Nephron (organoid): ENCODE measurements around the gene E2F8.

Experiments
- H3K27ac Mint-ChIP-seq, 3 experiments: 2 replicates each; pipeline ENCODE4 v1.8.0; 2020; ENCODE audit warnings: mixed read lengths in 3 of 3, mild to moderate bottlenecking in 2 of 3, moderate library complexity in 1 of 3
- H3K27me3 Mint-ChIP-seq: 2 replicates; pipeline ENCODE4 v1.8.0; 2021; ENCODE audit warnings: low read depth, mild to moderate bottlenecking, moderate library complexity, mixed read lengths
- H3K36me3 Mint-ChIP-seq: 2 replicates; pipeline ENCODE4 v1.8.0; 2020; ENCODE audit warnings: low read depth, mixed read lengths
- H3K4me1 Mint-ChIP-seq: 2 replicates; pipeline ENCODE4 v1.8.0; 2020; ENCODE audit warnings: mixed read lengths
- H3K4me3 Mint-ChIP-seq, 3 experiments: 2 replicates each; pipeline ENCODE4 v1.8.0; 2020; ENCODE audit warnings: mild to moderate bottlenecking in 3 of 3, mixed read lengths in 3 of 3, moderate library complexity in 2 of 3
- H3K9me3 Mint-ChIP-seq: 2 replicates; pipeline ENCODE4 v1.8.0; 2020; ENCODE audit warnings: mixed read lengths
- CTCF ChIP-seq, 3 experiments: fragments of 200-600 bp; sonication (generic); IDR thresholded peaks; one replicate each; pipeline ENCODE4 v1.5.0; 2021; ENCODE audit warnings: antibody characterized with exemption in 3 of 3; ENCODE audit not compliant: unreplicated experiment in 3 of 3

E2F8 gene

GRCh38 chr11:19185516-19186052, 55.2 kb downstream of the E2F8 start:
- Mint-ChIP-seq H3K9me3 (no peaks in the 10 kb centered on the region), H3K27me3 (peaks cover 12% of the 10 kb centered on the region), H3K4me3 (no peak overlapping the region), H3K4me1 (peaks cover 53% of the 10 kb centered on the region), H3K27ac (no peak overlapping the region), H3K36me3 (no peaks in the 10 kb centered on the region)
- no peak for TF ChIP-seq CTCF (IDR thresholded peaks at IDR 0.05; ENCODE audit: unreplicated experiment in 3 of 3)

- Mint-ChIP-seq H3K36me3 (no peaks in the 10 kb centered on the region), H3K27me3 (peaks cover 12% of the 10 kb centered on the region), H3K9me3 (no peaks in the 10 kb centered on the region), H3K27ac (no peak overlapping the region), H3K4me3 (no peak overlapping the region), H3K4me1 (peaks cover 53% of the 10 kb centered on the region)
- no peak for TF ChIP-seq CTCF (IDR thresholded peaks at IDR 0.05; ENCODE audit: unreplicated experiment in 3 of 3)
Measured at GRCh38 chr11:19185036-19185435, 55.7 kb downstream of the E2F8 start.

GRCh38 chr11:19183646-19184045, 57.1 kb downstream of the E2F8 start:
- TF ChIP-seq CTCF (IDR thresholded peaks at IDR 0.05; ENCODE audit: unreplicated experiment in 3 of 3) = no peak
- H3K9me3 Mint-ChIP-seq = no peaks in the 10 kb centered on the region
- H3K4me3 Mint-ChIP-seq = no peak overlapping the region
- peaks cover 53% of the 10 kb centered on the region for H3K4me1 Mint-ChIP-seq
- H3K27ac Mint-ChIP-seq = peak overlapping the region in 2 of 3 experiments; percentile 5 to 35
- H3K27me3 Mint-ChIP-seq = peaks cover 12% of the 10 kb centered on the region
- no peaks in the 10 kb centered on the region for H3K36me3 Mint-ChIP-seq

- H3K9me3 Mint-ChIP-seq = no peaks in the 10 kb centered on the region
- peak overlapping the region; percentile 7 to 27 (median 13) for H3K27ac Mint-ChIP-seq
- H3K27me3 Mint-ChIP-seq = peaks cover 5% of the 10 kb centered on the region
- H3K36me3 Mint-ChIP-seq = no peaks in the 10 kb centered on the region
- TF ChIP-seq CTCF (IDR thresholded peaks at IDR 0.05; ENCODE audit: unreplicated experiment in 3 of 3) = no peak
- no peak overlapping the region for H3K4me3 Mint-ChIP-seq
- H3K4me1 Mint-ChIP-seq = peaks cover 36% of the 10 kb centered on the region
Measured at GRCh38 chr11:19181531-19182261, 59.0 kb downstream of the E2F8 start.

- no peak for TF ChIP-seq CTCF (IDR thresholded peaks at IDR 0.05; ENCODE audit: unreplicated experiment in 3 of 3)
- H3K9me3 Mint-ChIP-seq = no peaks in the 10 kb centered on the region
- H3K4me3 Mint-ChIP-seq = no peak overlapping the region
- peaks cover 5% of the 10 kb centered on the region for H3K4me1 Mint-ChIP-seq
- no peak overlapping the region for H3K27ac Mint-ChIP-seq
- H3K27me3 Mint-ChIP-seq = no peaks in the 10 kb centered on the region
- peaks cover 24% of the 10 kb centered on the region for H3K36me3 Mint-ChIP-seq
Measured at GRCh38 chr11:19176629-19177186, 64.0 kb downstream of the E2F8 start.
